IMR-90 (cell line): ENCODE measurements around the gene OPA3.

Experiments used
- BHLHE40 ChIP-seq: fragments of 150-350 bp; IDR thresholded peaks from 2 replicates; pipeline ENCODE4 v1.6.1; 2016; ENCODE audit warnings: mild to moderate bottlenecking, low read depth, low read length
- CTCF ChIP-seq: conservative IDR thresholded peaks from 2 replicates; pipeline ENCODE4 v1.5.1; 2012; ENCODE audit warnings: mild to moderate bottlenecking, low read depth, low read length, improper control_type of control experiment
- MAFK ChIP-seq: IDR thresholded peaks from 2 replicates; pipeline ENCODE4 v1.6.1; 2012; ENCODE audit warnings: low read depth, low read length, improper control_type of control experiment
- NFE2L2 ChIP-seq: fragments of 150-350 bp; IDR thresholded peaks from 2 replicates; pipeline ENCODE4 v1.6.1; 2016; ENCODE audit warnings: low read depth, mild to moderate bottlenecking, low read length
- POLR2A ChIP-seq: IDR thresholded peaks from 2 replicates; pipeline ENCODE4 v1.6.1; 2012; ENCODE audit warnings: mild to moderate bottlenecking, low read depth, low read length
- RCOR1 ChIP-seq: IDR thresholded peaks from 2 replicates; pipeline ENCODE4 v1.6.1; 2012; ENCODE audit warnings: mild to moderate bottlenecking, low read length, improper control_type of control experiment; ENCODE audit not compliant: insufficient replicate concordance
- RFX5 ChIP-seq: IDR thresholded peaks from 2 replicates; pipeline ENCODE4 v1.8.0; 2012; ENCODE audit warnings: low read depth, mild to moderate bottlenecking, low read length, moderate library complexity

- no peak for TF ChIP-seq RCOR1
- no peak for TF ChIP-seq NFE2L2
- TF ChIP-seq CTCF = no peak
- TF ChIP-seq POLR2A = no peak
- TF ChIP-seq BHLHE40 = no peak
- no peak for TF ChIP-seq MAFK
- no peak for TF ChIP-seq RFX5
These were observed 66.2 kb downstream of the OPA3 start for GRCh38 chr19:45518469-45518826.
